Measurements from ENCODE around the gene LRRC52. TPM values are rescaled to one million over a fixed set of nuclear protein-coding genes. Genes with fewer than 3 reads are reported as not detected.

Gene LRRC52
- not detected in 2 replicates for total RNA-seq

GRCh38 chr1:165543532-165544438 is at the start of gene LRRC52:
Gene LRRC52 (plus strand): TSS chr1:165544000. CDS start chr1:165544297, 297 bp downstream.

Other genes with a start within 250 kb of the LRRC52 start
- not detected in 2 replicates for gene LMX1A, start 187.3 kb upstream of the LRRC52 start, total RNA-seq
- not detected in 2 replicates for gene RXRG, start 98.9 kb upstream of the LRRC52 start, total RNA-seq
- gene MGST3, start 87.2 kb downstream of the LRRC52 start, total RNA-seq: 144 and 156 TPM in 2 replicates
- 93.5 and 129 TPM in 2 replicates for gene ALDH9A1, start 154.6 kb downstream of the LRRC52 start, total RNA-seq
- gene TMCO1, start 224.9 kb downstream of the LRRC52 start, total RNA-seq: 64.0 and 98.2 TPM in 2 replicates